ENCODE results near the gene INPP5K.
A peak's percentile ranks its signal among the peaks of the same experiment; 100 is the strongest.
"Not testable (repeated sequence)": the region's sequence is repeated elsewhere in the genome, so short reads cannot be mapped to it uniquely, and the experiment has no call there.

INPP5K gene

DNA sequence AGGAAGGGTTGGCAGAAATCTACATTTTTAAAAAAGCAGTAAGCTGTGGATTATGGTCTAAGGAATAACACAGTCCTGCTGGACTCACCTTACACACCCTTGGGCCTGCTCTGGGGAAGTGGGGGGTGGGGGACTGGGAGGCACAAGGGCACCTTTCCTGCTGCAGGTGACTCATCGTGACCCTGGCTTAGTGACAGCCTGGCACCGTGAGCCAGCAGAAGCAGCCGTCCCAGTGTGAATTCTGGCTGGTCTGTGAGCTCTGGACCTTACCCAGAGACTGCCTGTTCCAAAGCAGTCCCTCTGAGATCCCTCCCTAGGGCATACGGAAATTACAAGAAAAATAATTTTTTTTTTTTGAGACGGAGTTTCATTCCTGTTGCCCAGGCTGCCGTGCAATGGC lies 56.2 kb downstream of the INPP5K start:
- in situ Hi-C loops (cut with HindIII; ENCODE audit: low pct_unique_long_range_greater_than_20kb, low sequenced_read_pairs), result no loop called here
- no peak for TF ChIP-seq JUND (IDR thresholded peaks at IDR 0.05; ENCODE audit: low read depth)
- DNase-seq (ENCODE audit: low read depth in 1 of 2, low spot score in 1 of 2), result peak in 1 of 2 experiments; percentile 35

DNA sequence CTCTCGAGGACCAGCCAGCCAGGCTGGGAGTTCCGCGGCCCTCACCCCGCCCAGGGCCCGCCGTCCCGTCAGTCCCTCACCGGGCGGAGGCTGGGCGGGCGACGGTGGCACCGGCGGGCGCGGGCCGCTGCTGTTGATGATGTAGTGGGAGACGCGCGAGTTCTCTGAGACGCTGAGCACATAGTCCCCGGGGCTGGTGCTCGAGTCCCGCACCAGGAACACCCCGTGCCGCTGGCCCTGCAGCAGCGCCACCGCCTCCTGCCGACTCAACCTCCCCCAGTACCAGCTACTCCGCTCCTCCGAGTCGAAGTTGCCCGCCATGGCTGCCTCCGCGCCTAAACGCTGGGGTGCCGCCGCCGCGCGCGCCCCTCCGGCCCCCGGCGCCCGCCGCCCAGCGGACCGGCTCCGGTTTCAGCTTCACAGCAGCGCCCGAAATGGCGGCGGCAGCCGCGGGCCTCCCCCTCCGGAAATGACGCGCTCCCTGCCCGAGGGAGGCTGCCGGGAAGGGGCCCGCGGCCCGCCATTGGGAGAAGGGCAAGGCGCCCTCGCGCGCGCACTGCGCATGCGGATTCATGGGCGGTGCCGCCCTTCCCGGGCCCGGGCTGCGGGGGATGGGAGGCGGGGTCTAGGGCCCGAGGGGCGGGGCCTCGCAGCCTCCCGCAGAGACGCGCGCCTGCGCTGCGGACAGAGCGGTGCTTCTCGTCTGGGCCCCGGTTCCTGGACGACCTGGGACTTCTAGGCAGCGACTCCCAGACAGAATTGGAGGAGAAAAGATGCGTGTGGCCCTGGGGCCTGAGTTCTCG lies 60.4 kb downstream of the INPP5K start, which contains the start of gene CRK:
Gene CRK, minus strand, starts transcription at position 436 of the 803 bp plus-strand sequence. Its CDS starts 115 bp downstream, at position 321.
- in situ Hi-C loops (cut with HindIII; ENCODE audit: low pct_unique_long_range_greater_than_20kb, low sequenced_read_pairs), result no loop called here
- TF ChIP-seq JUND (IDR thresholded peaks at IDR 0.05; ENCODE audit: low read depth), result no peak

GRCh38 chr17:1455291-1455796 lies 61.1 kb downstream of the INPP5K start:
- in situ Hi-C loops (cut with HindIII; ENCODE audit: low pct_unique_long_range_greater_than_20kb, low sequenced_read_pairs), result no loop called here
- no peak for TF ChIP-seq JUND (IDR thresholded peaks at IDR 0.05; ENCODE audit: low read depth)
- DNase-seq (ENCODE audit: low read depth in 1 of 2, low spot score in 1 of 2), result peak in 1 of 2 experiments; percentile 69

More for the DNA sequence above, 60.4 kb downstream of the INPP5K start, which contains the start of gene CRK:
- peak; percentile 85 to 94 for DNase-seq (ENCODE audit: low read depth in 1 of 2, low spot score in 1 of 2)

DNA sequence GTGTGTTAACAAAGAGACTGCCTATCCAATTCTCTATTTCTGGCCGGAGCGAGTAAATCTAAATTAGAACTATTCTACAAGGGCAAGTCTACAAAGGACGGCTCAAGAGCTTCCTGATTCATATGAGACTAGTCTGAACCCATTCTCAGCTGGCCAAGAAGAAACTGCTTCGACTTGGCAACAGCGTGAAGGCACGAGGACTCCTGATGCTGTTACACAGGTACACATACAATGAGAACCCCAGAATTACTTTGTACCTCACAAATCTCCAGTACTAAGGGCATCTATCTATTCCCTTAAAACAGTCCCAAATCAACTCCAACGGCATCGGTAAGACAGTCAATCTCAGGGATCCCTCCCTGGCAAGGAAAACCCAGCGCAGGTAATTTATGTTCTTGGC lies 61.9 kb downstream of the INPP5K start:
- no peak for TF ChIP-seq JUND (IDR thresholded peaks at IDR 0.05; ENCODE audit: low read depth)
- no peak for DNase-seq (ENCODE audit: low read depth in 1 of 2, low spot score in 1 of 2)
- in situ Hi-C loops (cut with HindIII; ENCODE audit: low pct_unique_long_range_greater_than_20kb, low sequenced_read_pairs), result no loop called here

- in situ Hi-C loops (cut with HindIII; ENCODE audit: low pct_unique_long_range_greater_than_20kb, low sequenced_read_pairs); DNase-seq (ENCODE audit: low read depth in 1 of 2, low spot score in 1 of 2): not testable (repeated sequence)
Measured at GRCh38 chr17:1453694-1454093, 62.7 kb downstream of the INPP5K start.

- in situ Hi-C loops (cut with HindIII; ENCODE audit: low pct_unique_long_range_greater_than_20kb, low sequenced_read_pairs), result no loop called here
- TF ChIP-seq JUND (IDR thresholded peaks at IDR 0.05; ENCODE audit: low read depth), result no peak
- DNase-seq (ENCODE audit: low read depth in 1 of 2, low spot score in 1 of 2), result no peak
Measured at GRCh38 chr17:1452836-1453235, 63.6 kb downstream of the INPP5K start.

GRCh38 chr17:1450261-1450660 lies 66.2 kb downstream of the INPP5K start:
- in situ Hi-C loops (cut with HindIII; ENCODE audit: low pct_unique_long_range_greater_than_20kb, low sequenced_read_pairs); DNase-seq (ENCODE audit: low read depth in 1 of 2, low spot score in 1 of 2): not testable (repeated sequence)

GRCh38 chr17:1449412-1449967 lies 66.9 kb downstream of the INPP5K start:
- in situ Hi-C loops (cut with HindIII; ENCODE audit: low pct_unique_long_range_greater_than_20kb, low sequenced_read_pairs), result no loop called here
- peak in 1 of 2 experiments; percentile 41 for DNase-seq (ENCODE audit: low read depth in 1 of 2, low spot score in 1 of 2)
- TF ChIP-seq JUND (IDR thresholded peaks at IDR 0.05; ENCODE audit: low read depth), result no peak

DNA sequence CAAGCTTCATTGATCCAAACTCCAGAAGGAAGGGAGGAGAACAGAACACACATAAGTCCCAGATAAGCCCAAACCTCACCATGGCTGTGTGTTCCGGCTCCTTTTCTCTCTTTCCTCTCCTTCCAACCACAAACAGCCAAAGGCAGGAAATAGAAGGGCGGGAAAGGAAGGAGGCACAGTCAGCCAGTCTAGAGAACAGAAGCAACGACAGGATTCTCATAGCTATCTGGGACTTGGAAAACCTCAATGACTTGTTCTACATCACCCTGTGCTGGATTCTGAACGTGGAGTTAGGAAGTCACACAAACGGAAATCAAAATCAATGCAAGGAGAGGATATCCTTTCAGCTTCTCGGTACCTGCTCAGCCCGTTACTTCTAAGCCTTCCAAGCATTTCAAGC lies 69.4 kb downstream of the INPP5K start:
- TF ChIP-seq JUND (IDR thresholded peaks at IDR 0.05; ENCODE audit: low read depth), result no peak
- no peak for DNase-seq (ENCODE audit: low read depth in 1 of 2, low spot score in 1 of 2)
- in situ Hi-C loops (cut with HindIII; ENCODE audit: low pct_unique_long_range_greater_than_20kb, low sequenced_read_pairs), result no loop called here

DNA sequence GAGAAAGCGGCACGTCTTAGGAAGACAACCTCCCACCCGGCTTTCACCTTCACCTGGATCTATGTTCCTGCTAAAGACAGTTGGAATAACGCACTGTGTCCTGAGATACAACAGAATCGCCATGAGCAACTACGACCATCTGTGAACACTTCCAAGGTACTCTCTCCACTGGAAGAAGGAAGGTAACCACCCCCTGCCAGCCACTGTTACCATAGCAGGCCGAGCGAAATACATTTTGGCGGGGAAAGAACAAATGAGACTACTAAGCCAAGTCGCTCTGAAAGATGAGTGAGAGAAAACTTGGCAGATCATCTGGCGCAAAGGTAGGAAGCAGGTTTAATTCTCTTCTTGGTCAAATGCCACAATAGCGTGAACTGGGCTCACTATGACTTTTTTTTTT lies 70.2 kb downstream of the INPP5K start:
- no peak for DNase-seq (ENCODE audit: low read depth in 1 of 2, low spot score in 1 of 2)
- TF ChIP-seq JUND (IDR thresholded peaks at IDR 0.05; ENCODE audit: low read depth), result no peak
- in situ Hi-C loops (cut with HindIII; ENCODE audit: low pct_unique_long_range_greater_than_20kb, low sequenced_read_pairs), result no loop called here

DNA sequence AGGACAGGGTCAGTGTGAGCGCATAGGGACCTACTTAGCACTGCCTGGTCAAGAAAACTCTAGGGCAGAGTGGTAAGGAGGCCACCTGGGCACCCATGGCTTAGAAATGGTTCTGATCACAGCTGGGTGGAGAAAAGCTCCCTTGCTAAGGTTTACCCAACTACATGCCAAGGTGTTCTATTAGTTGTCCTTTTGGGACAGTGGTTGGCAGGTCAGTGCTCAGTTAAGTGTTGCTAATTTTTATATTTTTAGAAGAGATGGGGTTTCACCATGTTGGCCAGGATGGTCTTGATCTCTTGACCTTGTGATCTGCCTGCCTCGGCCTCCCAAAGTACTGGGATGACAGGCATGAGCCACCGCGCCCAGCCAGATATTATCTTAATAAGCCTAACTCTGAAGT lies 70.7 kb downstream of the INPP5K start:
- DNase-seq (ENCODE audit: low read depth in 1 of 2, low spot score in 1 of 2); in situ Hi-C loops (cut with HindIII; ENCODE audit: low pct_unique_long_range_greater_than_20kb, low sequenced_read_pairs): not testable (repeated sequence)

Data from T47D (cell line).